Measurements from ENCODE around the gene ARVCF.

The ARVCF gene

GRCh38 chr22:20015971-20016733 is 471 bp downstream of the ARVCF start:
- no peak for DNase-seq (ENCODE audit: low read depth)

DNA sequence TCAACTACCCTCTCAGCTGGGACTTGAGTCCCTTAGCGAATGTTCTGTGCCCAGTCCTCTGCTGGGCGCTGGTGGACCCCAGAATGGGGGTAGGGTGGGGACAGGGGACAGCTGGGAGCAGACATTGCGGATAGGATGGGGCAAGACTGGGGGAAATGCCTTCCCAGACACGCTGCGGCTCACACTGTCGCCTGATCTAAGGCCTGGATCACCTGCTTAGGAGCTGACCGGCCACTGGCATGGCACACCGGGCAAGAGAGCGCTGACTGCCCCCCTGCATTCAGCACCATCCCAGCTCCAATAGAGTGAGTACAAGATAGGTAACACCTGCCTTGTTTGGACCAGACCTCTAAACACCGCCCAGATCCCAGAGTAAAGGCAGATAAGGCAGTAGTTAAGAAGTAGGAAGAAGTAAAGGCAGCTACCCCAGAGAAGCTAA is 1.4 kb downstream of the ARVCF start:
- no peak for DNase-seq (ENCODE audit: low read depth)

GRCh38 chr22:20014526-20015186 is 2.0 kb downstream of the ARVCF start:
- no peak for DNase-seq (ENCODE audit: low read depth)

DNA sequence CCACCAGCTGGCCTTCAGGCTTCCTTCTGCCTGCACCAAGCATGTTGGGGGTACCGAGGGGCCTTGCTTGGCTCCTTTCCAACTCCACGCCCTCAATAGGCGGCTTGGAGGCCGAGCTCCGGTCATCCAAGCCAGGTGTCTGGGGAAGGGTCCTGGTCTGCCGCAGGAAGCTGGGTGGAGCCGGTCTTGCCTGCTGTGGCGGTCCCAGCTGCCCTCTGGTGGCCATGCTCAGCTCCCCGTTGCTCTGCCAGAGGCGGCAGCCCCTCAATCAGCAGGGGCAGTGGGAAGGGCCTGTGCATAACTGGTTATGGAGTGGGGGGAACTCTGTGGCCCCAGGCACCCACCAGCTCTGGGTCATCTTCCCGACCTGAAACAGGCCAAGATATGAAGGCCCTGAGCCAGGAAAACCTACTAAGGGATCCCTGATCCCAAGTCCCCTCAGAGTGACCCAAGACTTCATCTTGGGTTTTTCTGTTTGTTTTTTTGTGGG is 3.2 kb downstream of the ARVCF start:
- DNase-seq (ENCODE audit: low read depth) = no peak

- DNase-seq (ENCODE audit: low read depth) = no peak
Observed at GRCh38 chr22:20012741-20013331, 3.8 kb downstream of the ARVCF start.

GRCh38 chr22:20011993-20012740 is 4.5 kb downstream of the ARVCF start:
- DNase-seq (ENCODE audit: low read depth) = no peak

GRCh38 chr22:20011123-20011992 is 5.3 kb downstream of the ARVCF start:
- DNase-seq (ENCODE audit: low read depth) = no peak

GRCh38 chr22:20010307-20011122 is 6.1 kb downstream of the ARVCF start:
- DNase-seq (ENCODE audit: low read depth) = no peak

DNA sequence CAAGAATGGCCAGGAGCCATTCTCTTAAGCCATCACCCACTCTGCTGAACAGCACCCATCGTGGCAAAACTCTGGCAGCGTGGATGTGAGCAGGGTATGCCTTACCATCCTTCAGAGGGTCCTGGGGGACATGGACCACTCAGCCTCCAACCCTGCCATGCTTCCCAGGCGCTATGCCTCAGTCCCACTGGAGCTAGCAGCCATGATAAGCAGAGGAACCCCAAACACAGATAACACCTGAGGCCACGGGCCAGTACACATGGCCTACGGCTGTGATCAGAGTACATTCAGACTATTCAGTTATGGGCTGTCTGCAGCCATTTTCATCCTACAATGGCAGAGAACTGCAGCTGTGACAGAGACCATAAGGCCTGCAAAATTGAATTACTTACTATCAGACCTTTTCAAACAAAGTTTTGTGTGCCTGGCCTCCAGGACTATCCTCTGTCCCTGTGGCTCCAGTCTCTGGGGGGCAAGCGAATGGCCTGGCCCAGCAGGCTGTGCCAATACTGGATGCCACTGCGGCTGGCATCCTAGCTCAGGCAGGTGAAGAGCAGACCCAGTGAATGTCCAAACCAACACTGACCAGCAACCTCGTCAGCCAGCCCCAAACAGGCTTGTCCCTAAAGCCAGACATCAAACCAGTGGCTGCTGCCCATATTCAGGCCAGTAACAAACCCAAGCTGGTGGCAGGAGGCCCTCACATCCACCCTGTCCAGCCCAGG is 6.9 kb downstream of the ARVCF start:
- no peak for DNase-seq (ENCODE audit: low read depth)

- no peak for DNase-seq (ENCODE audit: low read depth)
Observed at GRCh38 chr22:20009018-20009491, 7.6 kb downstream of the ARVCF start.

DNA sequence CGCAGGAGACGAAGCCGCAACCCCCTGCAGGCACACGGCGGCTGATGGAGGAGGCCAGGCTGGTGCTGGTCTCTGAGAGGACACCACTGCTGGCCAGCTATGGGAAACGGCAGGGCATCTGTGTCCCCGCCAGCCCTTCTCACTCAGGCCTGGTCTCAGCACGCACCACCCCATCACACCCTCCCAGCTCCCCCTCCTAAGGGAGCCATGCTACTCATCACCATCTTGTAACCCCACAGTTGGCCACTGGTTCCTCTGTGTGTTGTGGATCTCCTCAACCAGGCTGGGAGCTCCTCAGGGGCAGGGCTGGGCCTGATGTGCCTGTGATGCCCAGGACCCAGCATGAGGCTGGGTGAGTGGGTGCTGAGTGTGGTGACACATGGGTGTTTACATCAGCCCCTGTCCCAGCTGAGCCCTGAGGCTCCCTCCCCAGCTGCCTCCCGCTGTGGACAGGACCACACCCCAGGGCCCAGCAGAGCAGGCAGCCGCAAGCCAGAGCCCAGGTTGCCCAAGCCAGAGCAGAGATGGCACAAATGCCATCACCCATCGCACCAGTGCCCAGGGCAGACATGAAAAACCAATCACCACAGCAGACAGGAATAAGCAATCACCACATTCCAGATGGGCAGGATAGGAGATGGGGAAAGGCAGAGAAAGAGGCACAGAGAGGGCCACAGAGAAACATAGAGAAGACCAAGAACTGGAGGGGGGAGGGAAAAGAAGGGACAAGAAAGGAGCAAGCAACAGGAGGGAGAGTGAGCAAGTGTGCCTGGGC is 8.2 kb downstream of the ARVCF start:
- DNase-seq (ENCODE audit: low read depth) = no peak

DNA sequence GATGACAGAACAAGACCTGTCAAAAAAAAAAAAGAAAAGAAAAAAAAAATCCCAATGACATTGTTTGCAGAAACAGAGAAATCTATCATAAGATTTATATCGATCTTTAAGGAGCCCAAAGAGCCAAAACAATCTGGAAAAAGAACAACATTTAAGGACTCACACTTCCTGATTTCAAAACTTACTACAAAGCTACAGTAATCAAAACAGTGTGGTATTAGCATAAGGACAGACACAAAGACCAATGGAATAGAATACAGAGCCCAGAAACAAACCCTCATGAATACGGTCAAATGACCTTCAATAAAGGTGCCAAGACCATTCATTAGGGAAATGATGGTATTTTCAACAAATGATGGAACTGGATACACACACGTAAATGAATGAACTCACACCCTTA is 12.2 kb downstream of the ARVCF start:
- DNase-seq (ENCODE audit: low read depth) = no peak

DNA sequence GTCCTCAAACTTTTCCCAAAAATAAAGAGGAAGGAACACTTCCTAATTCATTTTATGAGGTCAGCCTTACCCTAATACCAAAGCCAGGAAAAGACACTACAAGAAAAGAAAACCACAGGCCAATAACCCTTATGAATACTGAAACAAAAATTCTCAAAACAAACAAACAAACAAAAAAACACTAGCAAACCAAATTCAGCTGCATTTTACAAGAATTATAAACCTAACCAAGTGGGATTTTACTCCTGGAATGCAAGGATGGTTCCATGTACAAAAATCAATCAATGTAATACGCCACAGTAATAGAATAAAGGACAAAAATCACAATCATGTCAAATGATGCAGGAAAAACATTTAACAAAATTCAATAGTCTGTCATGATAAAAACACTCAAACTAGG is 13.3 kb downstream of the ARVCF start:
- no peak for DNase-seq (ENCODE audit: low read depth)

- no peak for DNase-seq (ENCODE audit: low read depth)
Observed at GRCh38 chr22:20002636-20003035, 14.0 kb downstream of the ARVCF start.

DNA sequence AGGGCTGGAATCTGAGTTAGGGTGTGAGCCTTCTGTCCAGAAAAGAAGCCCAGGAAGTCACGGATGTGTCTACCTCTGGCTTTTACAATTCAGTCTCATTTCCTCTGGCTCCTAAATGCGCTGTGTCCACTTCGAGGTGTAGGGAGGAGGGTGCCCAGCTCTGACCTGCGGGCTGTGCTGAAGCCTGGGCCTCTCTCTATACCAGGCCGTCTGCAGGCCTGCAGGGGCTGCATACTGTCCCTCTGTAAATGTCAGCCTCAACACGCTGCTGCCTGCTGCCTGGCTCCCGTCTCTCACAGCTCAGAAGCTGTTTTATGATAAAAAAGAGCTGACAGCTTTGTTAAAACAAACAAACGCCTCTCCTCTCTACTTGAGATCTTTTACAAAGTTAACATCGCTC is 14.5 kb downstream of the ARVCF start:
- no peak for DNase-seq (ENCODE audit: low read depth)

- DNase-seq (ENCODE audit: low read depth) = no peak
Observed at GRCh38 chr22:20001082-20001638, 15.5 kb downstream of the ARVCF start.

- DNase-seq (ENCODE audit: low read depth) = no peak
Observed at GRCh38 chr22:20000246-20001081, 16.2 kb downstream of the ARVCF start.

Measured in T follicular helper cell (primary cell).